Vagina (tissue), 2 donors: ENCODE results near the gene RETREG1. TPM values are rescaled to one million over a fixed set of nuclear protein-coding genes. Genes with fewer than 3 reads are reported as not detected.
"Not testable (repeated sequence)": the region's sequence is repeated elsewhere in the genome, so short reads cannot be mapped to it uniquely, and the experiment has no call there.

Experiments
- DNase-seq, 2 donors: peaks; one replicate each; pipeline ENCODE4 v3.0.0-alpha.2; 2017; ENCODE audit errors: extremely low spot score in 2 of 2
- H3K27ac ChIP-seq: fragments of 200-600 bp; sonication (generic); one replicate; pipeline ENCODE4 v1.5.1; 2019
- H3K27me3 ChIP-seq: fragments of 200-600 bp; sonication (generic); one replicate; pipeline ENCODE4 v1.5.1; 2019
- H3K36me3 ChIP-seq, 2 donors: fragments of 200-600 bp; sonication (generic); one replicate each; pipeline ENCODE4 v1.5.1; 2017 to 2019
- H3K4me1 ChIP-seq: fragments of 200-600 bp; sonication (generic); one replicate; pipeline ENCODE4 v1.5.1; 2019
- H3K4me3 ChIP-seq, 2 donors: fragments of 200-600 bp; sonication (generic); 1 replicate in 1 of 2; 2 replicates in 1 of 2; pipeline ENCODE4 v1.5.1; 2016 to 2019
- H3K9me3 ChIP-seq: fragments of 200-600 bp; sonication (generic); one replicate; pipeline ENCODE4 v1.5.1; 2019
- POLR2A ChIP-seq, 2 donors: fragments of 450-650 bp; IDR thresholded peaks; one replicate each; pipeline ENCODE4 v1.6.1; 2017; ENCODE audit warnings: antibody characterized with exemption in 2 of 2, mild to moderate bottlenecking in 2 of 2, moderate library complexity in 2 of 2
- POLR2AphosphoS5 ChIP-seq, 2 donors: sonication (generic); formaldehyde crosslinking; IDR thresholded peaks; one replicate each; pipeline ENCODE4 v1.9.0; 2017; ENCODE audit warnings: antibody characterized with exemption in 2 of 2, mild to moderate bottlenecking in 2 of 2, low read depth in 1 of 2; ENCODE audit not compliant: insufficient read depth in 1 of 2
- intact Hi-C: fragments of 100-400 bp; cut with DNase I; formaldehyde crosslinking; loops from one replicate; pipeline ENCODE4 v1.15.1; 2023
- total RNA-seq: library from RNA; depleted of rRNA; stranded (reverse); fragments of >200 nt; gene quantifications from one replicate; pipeline ENCODE4 v1.2.3, GENCODE V29; 2016
- TF ChIP-seq, protein P1 (sequence below), 3 experiments: fragments of 450-650 bp in 2 of 3; fragments of 200-600 bp in 1 of 3; sonication (generic) in 1 of 3; IDR thresholded peaks; one replicate each; pipeline ENCODE4 v1.5.1; 2017 to 2019; ENCODE audit warnings: antibody characterized with exemption in 3 of 3, mild to moderate bottlenecking in 2 of 3, moderate library complexity in 2 of 3

Gene RETREG1
- total RNA-seq, 1 donor from 2014 or later, result 27.7 TPM

DNA sequence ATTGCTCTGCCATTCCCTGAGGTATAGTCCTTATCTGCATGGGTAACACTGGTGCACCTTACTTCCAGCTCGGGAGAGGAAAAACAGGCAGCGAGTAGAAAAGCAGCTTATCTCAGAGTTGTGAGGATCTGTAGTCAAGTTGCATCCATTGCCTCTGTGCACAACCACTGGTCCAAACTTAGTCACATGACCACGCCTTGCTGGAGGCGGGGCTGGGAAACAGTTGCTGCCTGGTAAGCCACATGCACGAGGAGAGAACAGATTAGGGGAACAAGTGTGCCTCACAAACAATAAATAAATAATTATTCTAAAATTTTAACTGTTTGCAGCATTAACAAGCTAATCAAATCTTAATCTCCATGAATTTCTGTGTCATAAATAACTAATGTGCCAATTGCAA, 169.8 kb downstream of the RETREG1 start:
- peaks cover 0 to 39% of the 10 kb centered on the region in 2 donors for H3K36me3 ChIP-seq
- H3K9me3 ChIP-seq, result no peaks in the 10 kb centered on the region
- H3K27me3 ChIP-seq, result no peaks in the 10 kb centered on the region
- TF ChIP-seq POLR2A (IDR thresholded peaks at IDR 0.05), result no peak
- no peak for TF ChIP-seq POLR2AphosphoS5 (IDR thresholded peaks at IDR 0.05; ENCODE audit: insufficient read depth in 1 of 2, low read depth in 1 of 2)
- TF ChIP-seq, protein P1, sequence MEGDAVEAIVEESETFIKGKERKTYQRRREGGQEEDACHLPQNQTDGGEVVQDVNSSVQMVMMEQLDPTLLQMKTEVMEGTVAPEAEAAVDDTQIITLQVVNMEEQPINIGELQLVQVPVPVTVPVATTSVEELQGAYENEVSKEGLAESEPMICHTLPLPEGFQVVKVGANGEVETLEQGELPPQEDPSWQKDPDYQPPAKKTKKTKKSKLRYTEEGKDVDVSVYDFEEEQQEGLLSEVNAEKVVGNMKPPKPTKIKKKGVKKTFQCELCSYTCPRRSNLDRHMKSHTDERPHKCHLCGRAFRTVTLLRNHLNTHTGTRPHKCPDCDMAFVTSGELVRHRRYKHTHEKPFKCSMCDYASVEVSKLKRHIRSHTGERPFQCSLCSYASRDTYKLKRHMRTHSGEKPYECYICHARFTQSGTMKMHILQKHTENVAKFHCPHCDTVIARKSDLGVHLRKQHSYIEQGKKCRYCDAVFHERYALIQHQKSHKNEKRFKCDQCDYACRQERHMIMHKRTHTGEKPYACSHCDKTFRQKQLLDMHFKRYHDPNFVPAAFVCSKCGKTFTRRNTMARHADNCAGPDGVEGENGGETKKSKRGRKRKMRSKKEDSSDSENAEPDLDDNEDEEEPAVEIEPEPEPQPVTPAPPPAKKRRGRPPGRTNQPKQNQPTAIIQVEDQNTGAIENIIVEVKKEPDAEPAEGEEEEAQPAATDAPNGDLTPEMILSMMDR (IDR thresholded peaks at IDR 0.05), result no peak
- no peak overlapping the region for H3K4me3 ChIP-seq
- DNase-seq, result no peak
- intact Hi-C loops, result no loop called here
- no peaks in the 10 kb centered on the region for H3K4me1 ChIP-seq
- no peak overlapping the region for H3K27ac ChIP-seq

DNA sequence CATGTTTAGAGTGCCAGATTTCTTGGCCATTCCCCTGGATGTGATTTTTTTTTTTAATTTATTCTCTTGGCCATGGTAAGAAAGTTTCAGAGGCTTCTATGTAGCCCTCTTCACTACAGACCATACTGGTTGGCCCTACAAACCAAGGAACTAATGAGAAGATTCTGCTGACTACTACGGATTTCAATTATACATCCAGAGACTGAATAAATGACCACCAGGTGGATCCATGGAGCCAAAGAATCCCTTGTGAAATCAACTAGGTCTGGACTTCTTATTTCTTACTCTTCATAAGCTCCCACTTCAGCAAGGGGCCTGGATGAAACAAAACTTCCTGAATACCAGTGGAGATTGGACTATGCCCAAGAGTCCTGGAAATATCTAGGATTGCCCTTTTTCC, 178.8 kb downstream of the RETREG1 start:
- DNase-seq, result no peak
- intact Hi-C loops, result no loop called here
- H3K4me3 ChIP-seq, result no peak overlapping the region
- H3K27ac ChIP-seq, result no peak overlapping the region
- TF ChIP-seq POLR2A (IDR thresholded peaks at IDR 0.05), result no peak
- TF ChIP-seq, protein P1 (IDR thresholded peaks at IDR 0.05), result no peak
- no peak for TF ChIP-seq POLR2AphosphoS5 (IDR thresholded peaks at IDR 0.05; ENCODE audit: insufficient read depth in 1 of 2, low read depth in 1 of 2)
- H3K36me3 ChIP-seq, result no peaks in the 10 kb centered on the region
- H3K27me3 ChIP-seq, result no peaks in the 10 kb centered on the region
- no peaks in the 10 kb centered on the region for H3K4me1 ChIP-seq
- H3K9me3 ChIP-seq, result no peaks in the 10 kb centered on the region

- H3K4me3 ChIP-seq, DNase-seq, intact Hi-C loops, H3K27ac ChIP-seq, H3K9me3 ChIP-seq, H3K4me1 ChIP-seq, H3K27me3 ChIP-seq, H3K36me3 ChIP-seq: not testable (repeated sequence)
These were observed 180.6 kb downstream of the RETREG1 start for GRCh38 chr5:16436065-16436682.

GRCh38 chr5:16431490-16431889, 185.3 kb downstream of the RETREG1 start:
- no peaks in the 10 kb centered on the region for H3K27me3 ChIP-seq
- no peaks in the 10 kb centered on the region for H3K4me1 ChIP-seq
- H3K36me3 ChIP-seq, result no peaks in the 10 kb centered on the region
- no peaks in the 10 kb centered on the region for H3K9me3 ChIP-seq
- H3K27ac ChIP-seq, result no peak overlapping the region
- no peak overlapping the region for H3K4me3 ChIP-seq
- intact Hi-C loops, result no loop called here
- TF ChIP-seq, protein P1 (IDR thresholded peaks at IDR 0.05), result no peak
- TF ChIP-seq POLR2AphosphoS5 (IDR thresholded peaks at IDR 0.05; ENCODE audit: insufficient read depth in 1 of 2, low read depth in 1 of 2), result no peak
- no peak for DNase-seq

- Histone ChIP-seq H3K4me3 (no peak overlapping the region), H3K27me3 (no peaks in the 10 kb centered on the region), H3K36me3 (no peaks in the 10 kb centered on the region), H3K27ac (no peak overlapping the region), H3K9me3 (no peaks in the 10 kb centered on the region), H3K4me1 (no peaks in the 10 kb centered on the region)
- intact Hi-C loops, result no loop called here
- TF ChIP-seq POLR2A (IDR thresholded peaks at IDR 0.05), result no peak
- no peak for TF ChIP-seq POLR2AphosphoS5 (IDR thresholded peaks at IDR 0.05; ENCODE audit: insufficient read depth in 1 of 2, low read depth in 1 of 2)
- TF ChIP-seq, protein P1 (IDR thresholded peaks at IDR 0.05), result no peak
- no peak for DNase-seq
These were observed 186.3 kb downstream of the RETREG1 start for GRCh38 chr5:16430349-16431089.
